Effector CD4-positive, alpha-beta T cell (primary cell): ENCODE data around the gene STX16.

Experiments used
- DNase-seq: peaks from one replicate; pipeline ENCODE4 v3.0.0-alpha.2; 2020

STX16 gene

GRCh38 chr20:58656831-58657230, 5.7 kb downstream of the STX16 start:
- no peak for DNase-seq

- DNase-seq = no peak
These were observed 6.2 kb downstream of the STX16 start for GRCh38 chr20:58657262-58657661.

GRCh38 chr20:58657986-58658385, 6.9 kb downstream of the STX16 start:
- no peak for DNase-seq

DNA sequence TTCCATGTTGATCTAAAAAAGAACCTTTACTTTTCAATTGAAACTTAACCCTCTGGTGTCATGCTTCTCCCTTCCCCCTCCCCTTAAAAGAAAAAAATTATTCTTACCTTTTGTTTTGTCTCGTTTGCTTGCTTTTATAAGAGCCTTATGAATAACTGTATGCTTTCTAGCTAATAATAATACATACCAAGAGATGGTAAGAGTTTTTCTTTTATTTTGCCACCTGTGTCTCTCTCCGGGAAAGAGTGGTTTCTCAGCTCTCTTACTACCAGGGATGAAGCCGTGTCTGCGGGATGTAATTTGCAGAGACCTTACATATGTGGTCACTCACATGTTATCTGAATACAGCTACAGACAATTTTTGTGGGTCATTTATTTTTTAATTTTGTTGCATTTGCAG, 7.7 kb downstream of the STX16 start:
- DNase-seq = no peak

- no peak for DNase-seq
These were observed 8.8 kb downstream of the STX16 start for GRCh38 chr20:58659841-58660240.

DNA sequence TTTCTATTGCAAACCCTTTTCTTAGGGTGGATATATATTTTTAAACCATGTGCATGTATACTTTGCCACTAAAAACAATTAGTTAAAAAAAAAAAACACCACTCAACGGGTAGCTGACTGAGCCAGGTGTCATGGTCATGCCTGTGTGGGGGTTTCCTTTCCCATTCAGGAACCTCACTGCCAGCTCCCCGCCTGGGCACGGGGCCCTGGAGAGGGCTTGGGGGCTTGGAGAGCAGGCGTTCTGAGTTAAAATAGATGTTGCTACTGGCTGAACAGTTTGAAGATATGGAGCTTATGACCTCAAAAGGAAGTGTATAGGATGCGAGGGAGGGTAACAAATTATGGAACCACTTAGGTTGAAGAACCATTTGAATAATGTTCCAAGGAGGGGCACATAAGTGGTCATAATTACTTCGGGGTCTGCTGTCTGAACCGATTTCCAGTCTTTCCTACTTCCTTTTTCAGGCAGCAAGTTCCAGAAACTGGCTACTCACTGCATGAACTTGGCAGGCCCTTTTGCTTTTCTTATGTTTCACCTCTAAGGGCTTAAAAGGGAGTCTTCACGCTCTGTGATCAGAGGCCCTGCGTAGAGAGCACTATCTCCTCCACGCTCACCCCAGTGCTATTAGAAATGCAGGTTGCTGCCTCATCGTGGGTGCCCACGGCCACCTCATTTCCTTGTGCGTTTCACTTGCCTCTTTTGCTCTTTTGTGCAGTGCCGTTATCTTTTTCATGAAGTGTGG, 9.9 kb downstream of the STX16 start:
- DNase-seq = peak; percentile 59

GRCh38 chr20:58661598-58662473, 10.8 kb downstream of the STX16 start:
- no peak for DNase-seq

DNA sequence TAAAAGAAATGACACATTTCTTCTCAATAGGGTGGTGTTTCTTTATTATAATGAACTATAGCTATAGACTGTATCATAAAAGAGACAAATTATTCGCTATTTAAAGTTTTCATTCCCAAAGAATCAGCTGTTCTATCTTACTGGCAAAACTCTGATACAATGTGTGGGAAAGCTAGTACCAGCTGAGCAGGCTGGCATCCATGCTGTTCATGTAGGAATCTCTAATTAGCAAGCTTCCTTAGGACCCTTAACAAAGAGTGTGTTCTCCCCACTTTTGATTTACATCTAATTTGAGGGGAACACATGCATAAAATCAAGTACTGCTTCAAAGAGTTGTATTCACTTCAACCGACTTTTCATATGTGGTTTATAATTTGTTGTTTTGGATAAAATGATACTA, 13.2 kb downstream of the STX16 start:
- DNase-seq = no peak

- no peak for DNase-seq
These were observed 13.8 kb downstream of the STX16 start for GRCh38 chr20:58664883-58665282.

GRCh38 chr20:58665606-58666005, 14.5 kb downstream of the STX16 start:
- DNase-seq = no peak

- DNase-seq = no peak
These were observed 15.6 kb downstream of the STX16 start for GRCh38 chr20:58666702-58667101.

- DNase-seq = no peak
These were observed 16.9 kb downstream of the STX16 start for GRCh38 chr20:58667975-58668374.

GRCh38 chr20:58668901-58669286, 17.8 kb downstream of the STX16 start:
- no peak for DNase-seq

DNA sequence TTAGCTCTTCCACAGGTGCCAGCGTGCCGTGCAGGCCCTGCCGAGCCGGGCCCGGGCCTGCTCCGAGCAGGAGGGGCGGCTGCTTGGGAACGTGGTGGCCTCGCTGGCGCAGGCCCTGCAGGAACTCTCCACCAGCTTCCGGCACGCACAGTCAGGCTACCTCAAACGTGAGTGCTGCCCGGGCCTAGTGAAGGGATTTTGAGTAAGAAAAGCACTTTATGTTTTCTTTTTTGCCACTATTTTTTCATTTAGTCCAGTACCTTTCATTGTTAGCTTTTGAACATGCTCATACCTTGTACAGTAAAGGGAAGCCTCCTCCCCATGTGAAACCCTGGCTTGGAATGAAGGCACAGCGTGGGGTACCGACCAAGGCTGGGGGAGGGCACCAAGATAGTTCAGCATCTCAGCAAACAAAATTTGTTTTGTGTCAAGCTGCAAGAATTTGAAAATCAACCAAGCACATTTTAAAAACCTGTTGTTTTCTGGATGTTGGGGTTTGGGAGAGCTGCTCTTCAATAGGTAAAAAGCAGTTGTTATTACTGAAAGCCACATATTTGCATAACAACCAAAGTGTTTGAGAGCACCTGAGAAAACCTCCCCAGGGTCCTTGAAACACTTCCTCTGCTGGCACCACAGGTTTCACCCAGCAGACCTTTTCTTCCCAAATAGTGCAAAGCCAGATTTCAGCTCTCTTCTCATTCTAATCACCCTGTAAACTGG, 18.4 kb downstream of the STX16 start:
- DNase-seq = no peak

GRCh38 chr20:58670102-58670501, 19.0 kb downstream of the STX16 start:
- DNase-seq = no peak

- no peak for DNase-seq
These were observed 19.6 kb downstream of the STX16 start for GRCh38 chr20:58670659-58671058.

GRCh38 chr20:58673119-58673518, 22.0 kb downstream of the STX16 start:
- DNase-seq = no peak

- no peak for DNase-seq
These were observed 24.1 kb downstream of the STX16 start for GRCh38 chr20:58675146-58675584.

DNA sequence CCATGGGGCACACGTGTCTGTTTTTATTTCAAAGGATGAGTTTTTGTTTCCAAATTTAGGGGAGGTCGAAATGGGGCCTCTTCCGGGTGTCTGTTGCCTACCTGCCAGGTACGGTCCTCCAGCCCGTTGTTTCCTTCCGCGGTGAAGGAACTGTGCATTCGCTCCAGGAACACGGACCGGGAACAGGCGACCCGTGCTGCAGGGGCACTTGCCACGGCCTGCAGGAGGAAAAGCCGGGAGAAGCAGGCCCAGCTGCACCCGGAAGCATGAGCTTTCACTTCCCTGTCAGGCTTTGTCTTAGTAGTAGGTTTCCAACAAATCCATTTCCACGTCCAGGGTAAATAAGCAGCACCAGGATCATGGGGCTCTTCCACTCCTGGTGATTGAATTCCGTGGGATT, 24.6 kb downstream of the STX16 start:
- DNase-seq = no peak

DNA sequence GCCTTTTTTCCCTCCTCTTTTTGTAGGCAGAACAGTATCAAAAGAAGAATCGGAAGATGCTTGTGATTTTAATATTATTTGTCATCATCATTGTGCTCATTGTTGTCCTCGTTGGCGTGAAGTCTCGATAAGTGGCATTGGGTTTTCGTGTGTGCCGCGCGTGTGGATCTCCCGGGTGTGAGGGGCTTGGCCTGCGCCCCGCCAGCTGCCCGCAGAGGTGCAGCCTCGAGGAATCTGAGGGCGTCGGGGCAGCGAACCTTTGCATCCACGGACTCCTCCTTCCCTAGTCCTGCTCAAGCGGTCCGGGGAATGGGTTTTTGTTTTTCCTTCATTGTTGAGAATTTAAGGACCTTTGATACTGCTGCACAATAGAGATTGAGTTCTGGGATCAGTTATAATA, 25.1 kb downstream of the STX16 start:
- no peak for DNase-seq

- no peak for DNase-seq
These were observed 26.1 kb downstream of the STX16 start for GRCh38 chr20:58677079-58677604.

DNA sequence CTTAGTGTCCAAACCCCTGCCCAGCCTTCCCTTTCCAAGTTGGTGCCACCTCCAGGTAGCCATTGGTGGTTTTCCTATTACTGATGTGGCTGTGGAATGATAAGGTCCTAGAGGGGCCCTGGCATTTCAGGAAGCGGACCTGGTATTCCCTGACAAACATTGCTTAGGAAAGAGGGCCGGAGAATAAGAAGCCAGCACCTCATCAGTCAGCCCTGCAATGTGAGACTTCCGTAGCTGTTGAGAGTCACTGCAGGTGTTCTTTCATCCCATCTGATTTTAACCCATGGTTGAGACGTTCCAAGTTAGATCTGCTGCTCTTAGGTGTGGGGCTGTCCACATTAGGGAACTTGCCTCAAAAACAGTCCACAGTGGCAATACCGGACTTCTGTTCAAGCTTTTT, 26.7 kb downstream of the STX16 start:
- no peak for DNase-seq

DNA sequence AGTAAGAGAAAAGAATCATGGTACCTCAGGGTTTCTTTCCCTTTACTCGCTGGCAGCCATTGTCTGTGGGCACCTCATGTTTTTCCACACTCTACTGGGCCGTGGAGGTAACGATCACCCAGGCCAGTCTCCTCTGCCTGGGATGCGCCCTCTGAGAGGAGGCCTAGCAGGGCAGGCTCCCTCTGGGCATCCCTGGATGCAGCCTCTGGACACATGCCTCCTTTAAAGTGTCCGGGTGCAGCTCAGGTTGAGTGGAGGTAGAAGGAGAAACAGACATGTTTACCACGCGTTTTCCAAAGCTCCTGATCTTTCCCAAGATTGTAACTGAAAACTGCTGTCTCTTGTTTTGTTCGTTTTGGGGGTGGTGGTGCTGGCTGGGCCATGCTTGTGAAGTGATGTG, 27.7 kb downstream of the STX16 start:
- DNase-seq = no peak
